GM21723 (cell line): ENCODE results near the gene COA1.
"Not testable (repeated sequence)": the region's sequence is repeated elsewhere in the genome, so short reads cannot be mapped to it uniquely, and the experiment has no call there.

Experiments
- ATAC-seq: cut with Tn5 transposase; IDR thresholded peaks from one replicate; pipeline ENCODE4 v1.9.1; 2021; ENCODE audit warnings: mild to moderate bottlenecking, moderate library complexity; ENCODE audit not compliant: unreplicated experiment

COA1 gene

GRCh38 chr7:43758822-43759683 lies 29.7 kb upstream of the COA1 start:
- ATAC-seq: peak; percentile 63

- ATAC-seq: peak; percentile 70
These were observed 28.9 kb upstream of the COA1 start, which contains the start of gene BLVRA for GRCh38 chr7:43758029-43758821. BLVRA (plus strand) TSS chr7:43758680; CDS start chr7:43771159, 12,479 bp downstream.

- ATAC-seq: no peak
These were observed 27.9 kb upstream of the COA1 start for GRCh38 chr7:43757073-43757720.

- ATAC-seq: no peak
These were observed 27.2 kb upstream of the COA1 start for GRCh38 chr7:43756368-43757072.

GRCh38 chr7:43754596-43754995 lies 25.3 kb upstream of the COA1 start:
- no peak for ATAC-seq

- ATAC-seq: no peak
These were observed 24.5 kb upstream of the COA1 start for GRCh38 chr7:43753843-43754242.

- ATAC-seq: no peak
These were observed 24.0 kb upstream of the COA1 start for GRCh38 chr7:43753271-43753810.

- no peak for ATAC-seq
These were observed 23.1 kb upstream of the COA1 start for GRCh38 chr7:43752411-43752810.

- no peak for ATAC-seq
These were observed 20.9 kb upstream of the COA1 start for GRCh38 chr7:43750016-43750887.

GRCh38 chr7:43749383-43749940 lies 20.1 kb upstream of the COA1 start:
- no peak for ATAC-seq

- no peak for ATAC-seq
These were observed 18.2 kb upstream of the COA1 start for GRCh38 chr7:43747328-43748105.

- ATAC-seq: no peak
These were observed 13.4 kb upstream of the COA1 start for GRCh38 chr7:43742692-43743091.

- ATAC-seq: no peak
These were observed 8.3 kb upstream of the COA1 start for GRCh38 chr7:43737467-43738127.

- peak; percentile 74 for ATAC-seq
These were observed 6.7 kb upstream of the COA1 start for GRCh38 chr7:43735802-43736603.

GRCh38 chr7:43735403-43735801 lies 6.1 kb upstream of the COA1 start:
- peak; percentile 19 for ATAC-seq

GRCh38 chr7:43734575-43735332 lies 5.4 kb upstream of the COA1 start:
- ATAC-seq: not testable (repeated sequence)
